H9 (cell line): ENCODE data around the gene INO80B. TPM values are rescaled to one million over a fixed set of nuclear protein-coding genes. Genes with fewer than 3 reads are reported as not detected.

Experiments used
- DNase-seq: peaks from one replicate; pipeline ENCODE4 v3.0.0-alpha.2; 2017
- H2AFZ ChIP-seq: one replicate; pipeline ENCODE4 v1.6.1; 2013; ENCODE audit warnings: mild to moderate bottlenecking, low read length, control low read depth, moderate library complexity
- H2AK5ac ChIP-seq: 2 replicates; pipeline ENCODE4 v1.6.1; 2013; ENCODE audit warnings: low read length, control low read depth, mixed read lengths; ENCODE audit not compliant: insufficient read length
- H2BK120ac ChIP-seq: one replicate; pipeline ENCODE4 v1.6.1; 2013; ENCODE audit warnings: low read depth, mild to moderate bottlenecking, low read length, control low read depth, inconsistent platforms; ENCODE audit not compliant: poor library complexity, severe bottlenecking
- H2BK12ac ChIP-seq: 2 replicates; pipeline ENCODE4 v1.6.1; 2013; ENCODE audit warnings: low read length, control low read depth, mixed read lengths, low read depth; ENCODE audit not compliant: insufficient read length
- H2BK15ac ChIP-seq: 2 replicates; pipeline ENCODE4 v1.6.1; 2013; ENCODE audit warnings: low read depth, low read length, control low read depth
- H2BK20ac ChIP-seq: one replicate; pipeline ENCODE4 v1.6.1; 2013; ENCODE audit warnings: low read depth, mild to moderate bottlenecking, low read length, control low read depth, inconsistent platforms; ENCODE audit not compliant: poor library complexity, severe bottlenecking
- H2BK5ac ChIP-seq: 2 replicates; pipeline ENCODE4 v1.6.1; 2013; ENCODE audit warnings: low read length, control low read depth, mixed read lengths; ENCODE audit not compliant: insufficient read length
- H3K14ac ChIP-seq: 2 replicates; pipeline ENCODE4 v1.6.1; 2013; ENCODE audit warnings: low read length, control low read depth; ENCODE audit not compliant: insufficient read depth
- H3K18ac ChIP-seq: 2 replicates; pipeline ENCODE4 v1.6.1; 2013; ENCODE audit warnings: low read depth, mild to moderate bottlenecking, mixed read lengths, low read length, control low read depth; ENCODE audit not compliant: insufficient read length
- H3K23ac ChIP-seq: 2 replicates; pipeline ENCODE4 v1.6.1; 2013; ENCODE audit warnings: low read length, control low read depth, mixed read lengths, low read depth; ENCODE audit not compliant: insufficient read length
- H3K23me2 ChIP-seq: 2 replicates; pipeline ENCODE4 v1.6.1; 2013; ENCODE audit warnings: low read depth, mild to moderate bottlenecking, mixed read lengths, low read length, control low read depth; ENCODE audit not compliant: insufficient read length, poor library complexity, severe bottlenecking
- H3K27ac ChIP-seq: 2 replicates; pipeline ENCODE4 v1.5.1; 2013; ENCODE audit warnings: low read length, control low read depth, mixed read lengths, low read depth; ENCODE audit not compliant: insufficient read length
- H3K27me3 ChIP-seq: 2 replicates; pipeline ENCODE4 v1.6.1; 2013; ENCODE audit warnings: low read length, control low read depth, inconsistent platforms; ENCODE audit not compliant: insufficient read depth
- H3K4ac ChIP-seq: 2 replicates; pipeline ENCODE4 v1.6.1; 2013; ENCODE audit warnings: low read depth, mild to moderate bottlenecking, control low read depth, inconsistent platforms, low read length, moderate library complexity
- H3K4me1 ChIP-seq: 2 replicates; pipeline ENCODE4 v1.6.1; 2013; ENCODE audit warnings: low read length, control low read depth, inconsistent platforms; ENCODE audit not compliant: insufficient read depth
- H3K4me2 ChIP-seq: 2 replicates; pipeline ENCODE4 v1.6.1; 2013; ENCODE audit warnings: low read length, control low read depth, mixed read lengths; ENCODE audit not compliant: insufficient read length, insufficient read depth
- H3K56ac ChIP-seq: 2 replicates; pipeline ENCODE4 v1.6.1; 2013; ENCODE audit warnings: low read depth, mild to moderate bottlenecking, mixed read lengths, low read length, control low read depth; ENCODE audit not compliant: insufficient read length
- H3K79me1 ChIP-seq: 2 replicates; pipeline ENCODE4 v1.6.1; 2013; ENCODE audit warnings: low read depth, mild to moderate bottlenecking, moderate library complexity, low read length, control low read depth, inconsistent platforms; ENCODE audit not compliant: insufficient read depth, poor library complexity, severe bottlenecking
- H3K79me2 ChIP-seq: 2 replicates; pipeline ENCODE4 v1.6.1; 2013; ENCODE audit warnings: low read length, control low read depth, inconsistent platforms; ENCODE audit not compliant: insufficient read depth
- H3K9ac ChIP-seq: 2 replicates; pipeline ENCODE4 v1.6.1; 2013; ENCODE audit warnings: low read length, control low read depth, mixed read lengths; ENCODE audit not compliant: insufficient read length; ENCODE audit errors: extremely low read depth
- H3K9me3 ChIP-seq: one replicate; pipeline ENCODE4 v1.6.1; 2013; ENCODE audit warnings: low read depth, low read length, inconsistent platforms; ENCODE audit not compliant: control insufficient read depth
- H3T11ph ChIP-seq: one replicate; pipeline ENCODE4 v1.6.1; 2013; ENCODE audit warnings: mild to moderate bottlenecking, low read length, control low read depth, inconsistent platforms
- H4K20me1 ChIP-seq: one replicate; pipeline ENCODE4 v1.6.1; 2013; ENCODE audit not compliant: control insufficient read depth, insufficient read length, insufficient read depth
- H4K5ac ChIP-seq: 2 replicates; pipeline ENCODE4 v1.6.1; 2013; ENCODE audit warnings: low read depth, mild to moderate bottlenecking, mixed read lengths, low read length, control low read depth; ENCODE audit not compliant: insufficient read length
- H4K8ac ChIP-seq: replicated peaks from 2 replicates; pipeline ENCODE4 v1.6.1; 2013; ENCODE audit warnings: low read length, control low read depth, mixed read lengths, low read depth; ENCODE audit not compliant: insufficient read length
- H4K91ac ChIP-seq: 2 replicates; pipeline ENCODE4 v1.6.1; 2013; ENCODE audit warnings: low read depth, mild to moderate bottlenecking, moderate library complexity, mixed read lengths, low read length, control low read depth; ENCODE audit not compliant: insufficient read length
- H3K27ac Mint-ChIP-seq, 3 experiments: 2 replicates in 2 of 3; 3 replicates in 1 of 3; pipeline ENCODE4 v1.8.0; 2020 to 2021; ENCODE audit warnings: mixed read lengths in 3 of 3, mild to moderate bottlenecking in 1 of 3, moderate library complexity in 1 of 3
- H3K27me3 Mint-ChIP-seq: 2 replicates; pipeline ENCODE4 v1.8.0; 2021; ENCODE audit warnings: low read depth, mild to moderate bottlenecking, moderate library complexity, mixed read lengths
- H3K36me3 Mint-ChIP-seq, 3 experiments: 2 replicates in 2 of 3; 3 replicates in 1 of 3; pipeline ENCODE4 v1.8.0; 2020 to 2021; ENCODE audit warnings: low read depth in 3 of 3, mixed read lengths in 3 of 3; ENCODE audit not compliant: insufficient read depth in 1 of 3
- H3K4me1 Mint-ChIP-seq, 2 experiments: 2 replicates each; pipeline ENCODE4 v1.8.0; 2020; ENCODE audit warnings: mixed read lengths in 2 of 2
- H3K4me3 Mint-ChIP-seq, 2 experiments: 2 replicates in 1 of 2; 3 replicates in 1 of 2; pipeline ENCODE4 v1.8.0; 2020 to 2021; ENCODE audit warnings: mild to moderate bottlenecking in 2 of 2, mixed read lengths in 2 of 2, moderate library complexity in 1 of 2
- H3K9me3 Mint-ChIP-seq, 2 experiments: 2 replicates in 1 of 2; 3 replicates in 1 of 2; pipeline ENCODE4 v1.8.0; 2020; ENCODE audit warnings: mild to moderate bottlenecking in 2 of 2, mixed read lengths in 2 of 2, moderate library complexity in 1 of 2
- WGBS: extraction: QIAGEN DNeasy Blood & Tissue Kit; methylation state at CpG from one replicate; pipeline ENCODE4 v1.1.7; 2013; ENCODE audit warnings: missing lambda C conversion rate, low lambda C conversion rate, mixed read lengths; ENCODE audit not compliant: insufficient read length; ENCODE audit errors: extremely low coverage; 5-methylcytosine and 5-hydroxymethylcytosine counted together
- total RNA-seq: library from RNA; stranded (reverse); gene quantifications from 2 replicates; pipeline ENCODE4 v1.2.1, GENCODE V29; 2021
- TF ChIP-seq, protein P1 (sequence below): fragments of 200-600 bp; sonication (generic); conservative IDR thresholded peaks from 3 replicates; pipeline ENCODE4 v1.8.0; 2021; ENCODE audit warnings: antibody characterized with exemption, mild to moderate bottlenecking

INO80B gene
- total RNA-seq, 1 experiment from 2014 or later: 17.6 TPM

DNA sequence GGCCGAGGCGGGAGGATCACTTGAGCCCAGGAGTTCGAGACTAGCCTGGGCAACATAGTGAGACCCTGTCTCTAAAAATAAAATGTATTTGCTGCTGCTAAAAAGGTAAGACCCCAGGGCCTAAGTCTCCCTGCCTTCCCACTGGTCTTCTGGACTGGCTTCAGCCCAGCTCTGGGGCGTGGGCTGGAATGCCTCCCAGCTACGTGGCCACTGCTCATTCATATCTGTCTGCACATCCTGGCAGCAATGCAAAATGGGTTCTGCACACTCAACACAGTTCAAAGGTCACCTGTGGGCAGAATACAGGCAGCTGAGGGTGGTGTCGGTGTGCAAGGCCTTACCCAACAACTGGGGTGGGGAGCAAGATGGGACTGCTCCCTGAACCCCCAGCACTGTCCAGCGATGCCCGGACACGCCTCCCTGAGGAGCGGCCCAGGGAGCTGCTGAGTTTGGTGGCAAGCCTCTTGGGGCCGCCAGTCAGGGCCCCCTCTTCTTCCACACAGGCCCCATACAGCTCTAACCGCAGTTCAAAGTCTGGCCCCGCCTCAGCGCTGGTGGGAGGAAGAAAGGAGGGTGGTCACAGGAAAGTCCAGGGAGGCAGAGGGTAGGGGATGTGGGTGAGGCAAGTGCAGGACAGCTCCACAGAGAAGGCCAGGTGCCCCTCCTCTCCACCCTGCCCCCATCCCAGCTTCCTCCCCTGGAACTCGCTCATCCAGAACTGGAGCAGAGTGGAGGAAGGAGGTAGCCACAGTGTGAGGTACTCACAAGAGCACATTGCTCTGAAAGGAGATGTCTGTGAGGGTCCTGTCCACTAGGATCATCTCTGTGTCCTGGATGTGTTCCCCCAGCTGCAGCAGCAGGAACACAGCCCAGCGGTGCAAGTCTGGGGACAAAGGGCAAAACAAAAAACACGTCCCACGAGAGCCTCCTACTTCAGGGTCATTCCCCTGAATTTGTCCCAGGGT lies 25.1 kb upstream of the INO80B start:
- H3T11ph ChIP-seq: no peak overlapping the region
- no peak overlapping the region for H4K8ac ChIP-seq
- no peaks in the 10 kb centered on the region for H3K9me3 ChIP-seq
- no peaks in the 10 kb centered on the region for H3K4me1 ChIP-seq
- no peak overlapping the region for H2BK120ac ChIP-seq
- no peak overlapping the region for H3K4ac ChIP-seq
- no peak for DNase-seq
- no peaks in the 10 kb centered on the region for H3K27me3 ChIP-seq
- no peak overlapping the region for H2AK5ac ChIP-seq
- no peak overlapping the region for H3K56ac ChIP-seq
- Mint-ChIP-seq H3K9me3 (no peaks in the 10 kb centered on the region; a peak in 1 of 5 replicates), H3K4me3 (no peak overlapping the region), H3K4me1 (peaks cover 0 to 3% of the 10 kb centered on the region in 2 experiments; a peak in 1 of 4 replicates), H3K27ac (no peak overlapping the region; a peak in 1 of 7 replicates), H3K27me3 (no peaks in the 10 kb centered on the region; the same call in 1 of the 2 replicates), H3K36me3 (peaks cover 42 to 91% (median 79%) of the 10 kb centered on the region in 3 experiments)
- no peak overlapping the region for H3K4me2 ChIP-seq
- no peak overlapping the region for H2BK15ac ChIP-seq
- H4K5ac ChIP-seq: no peak overlapping the region
- no peak overlapping the region for H3K23ac ChIP-seq
- no peak overlapping the region for H2BK5ac ChIP-seq
- no peaks in the 10 kb centered on the region for H3K23me2 ChIP-seq
- H3K79me1 ChIP-seq: no peaks in the 10 kb centered on the region
- no peak overlapping the region for H2AFZ ChIP-seq
- no CpG with 5 or more reads among the region's 18 CpGs for WGBS
- no peak overlapping the region for H3K27ac ChIP-seq
- no peak overlapping the region for H2BK20ac ChIP-seq
- no peak overlapping the region; the same call in 1 of the 2 replicates for H3K14ac ChIP-seq
- H4K91ac ChIP-seq: no peak overlapping the region
- H4K20me1 ChIP-seq: no peaks in the 10 kb centered on the region
- H3K9ac ChIP-seq: no peak overlapping the region
- no peak overlapping the region for H3K18ac ChIP-seq
- TF ChIP-seq, protein P1, sequence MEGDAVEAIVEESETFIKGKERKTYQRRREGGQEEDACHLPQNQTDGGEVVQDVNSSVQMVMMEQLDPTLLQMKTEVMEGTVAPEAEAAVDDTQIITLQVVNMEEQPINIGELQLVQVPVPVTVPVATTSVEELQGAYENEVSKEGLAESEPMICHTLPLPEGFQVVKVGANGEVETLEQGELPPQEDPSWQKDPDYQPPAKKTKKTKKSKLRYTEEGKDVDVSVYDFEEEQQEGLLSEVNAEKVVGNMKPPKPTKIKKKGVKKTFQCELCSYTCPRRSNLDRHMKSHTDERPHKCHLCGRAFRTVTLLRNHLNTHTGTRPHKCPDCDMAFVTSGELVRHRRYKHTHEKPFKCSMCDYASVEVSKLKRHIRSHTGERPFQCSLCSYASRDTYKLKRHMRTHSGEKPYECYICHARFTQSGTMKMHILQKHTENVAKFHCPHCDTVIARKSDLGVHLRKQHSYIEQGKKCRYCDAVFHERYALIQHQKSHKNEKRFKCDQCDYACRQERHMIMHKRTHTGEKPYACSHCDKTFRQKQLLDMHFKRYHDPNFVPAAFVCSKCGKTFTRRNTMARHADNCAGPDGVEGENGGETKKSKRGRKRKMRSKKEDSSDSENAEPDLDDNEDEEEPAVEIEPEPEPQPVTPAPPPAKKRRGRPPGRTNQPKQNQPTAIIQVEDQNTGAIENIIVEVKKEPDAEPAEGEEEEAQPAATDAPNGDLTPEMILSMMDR: no peak
- H2BK12ac ChIP-seq: no peak overlapping the region
- no peaks in the 10 kb centered on the region for H3K79me2 ChIP-seq
